Spleen (tissue), 11 donors: ENCODE results near the gene ATP4B. TPM values are rescaled to one million over a fixed set of nuclear protein-coding genes. Genes with fewer than 3 reads are reported as not detected.

Experiments
- DNase-seq: peaks from one replicate; pipeline ENCODE4 v3.0.0-alpha.2; 2020
- H3K27ac ChIP-seq, 8 donors: fragments of 200-600 bp; sonication (generic) in 7 of 8; 1 replicate in 4 of 8; 2 replicates in 4 of 8; pipeline versions ENCODE4 v1.5.0 to v1.8.0; 2016 to 2021; ENCODE audit warnings: inconsistent platforms in 4 of 8, mild to moderate bottlenecking in 4 of 8, moderate library complexity in 1 of 8
- H3K27me3 ChIP-seq, 7 donors: fragments of 200-600 bp; sonication (generic) in 6 of 7; replicated peaks in 1 of 7; 1 replicate in 4 of 7; 2 replicates in 3 of 7; pipeline versions ENCODE4 v1.5.0 to v1.8.0; 2016 to 2021; ENCODE audit warnings: inconsistent platforms in 3 of 7, mild to moderate bottlenecking in 1 of 7
- H3K36me3 ChIP-seq, 6 donors: fragments of 200-600 bp; sonication (generic) in 5 of 6; 1 replicate in 4 of 6; 2 replicates in 2 of 6; pipeline versions ENCODE4 v1.5.0 to v1.8.0; 2016 to 2021; ENCODE audit warnings: inconsistent platforms in 2 of 6
- H3K4me1 ChIP-seq, 6 donors: fragments of 200-600 bp; sonication (generic) in 5 of 6; 1 replicate in 3 of 6; 2 replicates in 3 of 6; pipeline versions ENCODE4 v1.5.0 to v1.8.0; 2016 to 2021; ENCODE audit warnings: inconsistent platforms in 3 of 6
- H3K4me3 ChIP-seq, 8 donors: fragments of 200-600 bp; sonication (generic) in 7 of 8; 1 replicate in 4 of 8; 2 replicates in 4 of 8; pipeline versions ENCODE4 v1.5.0 to v1.8.0; 2016 to 2021; ENCODE audit warnings: inconsistent platforms in 4 of 8, mild to moderate bottlenecking in 4 of 8, moderate library complexity in 2 of 8
- H3K9me3 ChIP-seq, 8 donors: fragments of 200-600 bp; sonication (generic) in 7 of 8; 1 replicate in 4 of 8; 2 replicates in 4 of 8; pipeline versions ENCODE4 v1.5.0 to v1.8.0; 2016 to 2021; ENCODE audit warnings: inconsistent platforms in 4 of 8
- POLR2A ChIP-seq, 3 donors: fragments of 450-650 bp; IDR thresholded peaks; one replicate each; pipeline ENCODE4 v1.5.1; 2017; ENCODE audit warnings: antibody characterized with exemption in 3 of 3, mild to moderate bottlenecking in 1 of 3
- POLR2AphosphoS5 ChIP-seq, 3 donors: sonication (generic); formaldehyde crosslinking; IDR thresholded peaks; one replicate each; pipeline ENCODE4 v1.5.1; 2017; ENCODE audit warnings: antibody characterized with exemption in 3 of 3
- WGBS, 5 donors: extraction: QIAGEN DNeasy Blood & Tissue Kit in 3 of 5; methylation state at CpG; one replicate each; pipeline versions ENCODE4 v1.1.5 to v1.1.7; 2013 to 2018; 5-methylcytosine and 5-hydroxymethylcytosine counted together
- intact Hi-C: fragments of 100-400 bp; cut with DNase I; formaldehyde crosslinking; loops from one replicate; pipeline ENCODE4 v1.15.0; 2023; ENCODE audit warnings: low total_unique reads
- polyA plus RNA-seq, 3 donors: library from polyadenylated mRNA; stranded (reverse); fragments of 200-250 nt; gene quantifications; one replicate each; pipeline ENCODE4 v1.2.1, GENCODE V29; 2013
- total RNA-seq, 7 donors: library from RNA; depleted of rRNA in 3 of 7; stranded (reverse); fragments of >200 nt in 3 of 7; fragmentation: NEBNext Ultra II Directional in 4 of 7; extraction: Animal tissue kit (Norgen Biotek cat#: 25700) in 4 of 7; gene quantifications; one replicate each; pipeline versions ENCODE4 v1.1.0 to v1.2.1, GENCODE V29; 2016 to 2021
- TF ChIP-seq, protein P1 (sequence below), 11 experiments: fragments of 200-600 bp in 7 of 11; fragments of 450-650 bp in 4 of 11; sonication (generic) in 4 of 11; IDR thresholded peaks in 8 of 11; conservative IDR thresholded peaks in 3 of 11; 1 replicate in 7 of 11; 2 replicates in 4 of 11; pipeline versions ENCODE4 v1.4.0 to v1.8.0; 2016 to 2021; ENCODE audit warnings: antibody characterized with exemption in 11 of 11, inconsistent platforms in 4 of 11, mild to moderate bottlenecking in 1 of 11
- donor health status: healthy with polysubstance abuse.
- donor health status: DM: no; HTN: no; CAD: no; lungs with moderate emphysema.
- donor health status: DM: no; HTN: no; CAD: no.
- donor health status: Bipolar disorder and iron deficiency.
- donor health status: healthy.
- donor health status: DM: no; HTN: no; CAD: no.
- donor health status: DM: yes; HTN: yes; CAD: no.

Gene ATP4B
- total and polyA plus RNA-seq, 10 donors, result 0.09 to 0.46 (median 0.23) TPM; not detected in 4

DNA sequence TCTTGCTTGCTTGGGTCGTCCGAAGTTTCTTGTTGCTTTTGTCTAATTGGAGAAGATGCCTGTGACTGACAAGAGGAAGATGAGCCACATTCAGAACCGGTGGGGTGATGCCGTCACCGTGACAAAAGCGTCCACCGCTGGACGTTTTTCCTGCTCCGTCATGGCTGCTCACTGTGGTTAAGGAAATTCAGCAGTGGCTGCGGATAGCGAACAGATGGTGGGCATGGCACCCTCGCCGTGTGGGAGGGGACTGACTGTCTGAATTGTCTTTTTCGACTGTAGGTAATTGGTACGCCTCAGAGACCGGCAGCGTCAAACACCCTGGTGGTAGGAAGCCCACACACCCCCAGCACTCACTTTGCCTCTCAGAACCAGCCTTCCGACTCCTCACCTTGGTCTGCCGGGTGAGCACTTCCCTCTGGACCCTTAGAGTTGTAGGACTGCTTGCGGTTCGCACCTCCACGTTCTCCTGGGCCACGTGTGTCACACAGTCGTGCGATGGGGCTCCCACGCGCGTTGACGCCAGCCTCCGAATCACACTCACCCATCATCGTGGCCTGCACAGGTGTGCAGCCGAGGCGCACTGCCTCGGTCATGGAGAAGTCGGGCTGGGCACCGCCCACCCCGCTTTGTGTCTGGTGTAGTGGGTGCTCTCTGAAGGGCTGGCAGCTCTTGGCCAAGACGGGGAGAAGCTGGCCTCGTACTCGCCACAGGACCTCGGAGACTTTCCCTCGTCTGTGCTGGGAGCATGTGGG lies 26.5 kb downstream of the ATP4B start:
- intact Hi-C loops, result no loop called here
- no peak overlapping the region for H3K4me3 ChIP-seq
- H3K27me3 ChIP-seq, result no peaks in the 10 kb centered on the region
- TF ChIP-seq POLR2AphosphoS5 (IDR thresholded peaks at IDR 0.05), result no peak
- TF ChIP-seq POLR2A (IDR thresholded peaks at IDR 0.05), result no peak
- H3K27ac ChIP-seq, result no peak overlapping the region
- DNase-seq, result peak; percentile 59
- H3K36me3 ChIP-seq, result peaks cover 0 to 100% (median 55%) of the 10 kb centered on the region in 6 donors
- peaks cover 0 to 9% (median 0%) of the 10 kb centered on the region in 6 donors for H3K4me1 ChIP-seq
- WGBS, 5 donors, result 92 to 97% (median 96%) methylated on average over 42 of the region's 42 CpGs
- no peaks in the 10 kb centered on the region for H3K9me3 ChIP-seq

DNA sequence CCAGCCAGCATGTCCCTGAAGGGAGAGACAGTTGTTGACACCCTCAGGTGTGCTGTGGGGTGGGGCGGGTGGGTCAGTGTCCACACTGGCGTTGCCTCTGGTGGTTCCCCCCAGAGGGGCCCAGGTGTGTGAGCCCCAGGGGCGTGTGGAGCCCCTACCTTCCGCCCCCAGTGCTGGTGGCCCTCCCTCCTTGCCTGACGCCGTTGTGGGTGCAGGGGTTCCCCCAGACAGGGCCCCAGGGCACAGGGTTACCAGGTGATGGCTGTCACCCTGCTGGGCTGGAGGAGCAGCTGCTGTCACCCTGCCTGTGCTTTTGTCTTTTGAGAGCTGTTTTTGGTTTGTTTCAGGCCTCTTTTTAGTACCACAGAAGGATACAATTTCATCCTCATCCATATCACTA lies 27.2 kb downstream of the ATP4B start:
- peaks cover 0 to 97% (median 48%) of the 10 kb centered on the region in 6 donors for H3K36me3 ChIP-seq
- no peak overlapping the region for H3K4me3 ChIP-seq
- H3K4me1 ChIP-seq, result peaks cover 0 to 13% (median 0%) of the 10 kb centered on the region in 6 donors
- no peaks in the 10 kb centered on the region for H3K27me3 ChIP-seq
- WGBS, 5 donors, result 73 to 91% (median 87%) methylated on average over 3 to 6 of the region's 6 CpGs
- peak; percentile 57 for DNase-seq
- no peak overlapping the region for H3K27ac ChIP-seq
- no peaks in the 10 kb centered on the region for H3K9me3 ChIP-seq
- intact Hi-C loops, result no loop called here
- no peak for TF ChIP-seq POLR2A (IDR thresholded peaks at IDR 0.05)

DNA sequence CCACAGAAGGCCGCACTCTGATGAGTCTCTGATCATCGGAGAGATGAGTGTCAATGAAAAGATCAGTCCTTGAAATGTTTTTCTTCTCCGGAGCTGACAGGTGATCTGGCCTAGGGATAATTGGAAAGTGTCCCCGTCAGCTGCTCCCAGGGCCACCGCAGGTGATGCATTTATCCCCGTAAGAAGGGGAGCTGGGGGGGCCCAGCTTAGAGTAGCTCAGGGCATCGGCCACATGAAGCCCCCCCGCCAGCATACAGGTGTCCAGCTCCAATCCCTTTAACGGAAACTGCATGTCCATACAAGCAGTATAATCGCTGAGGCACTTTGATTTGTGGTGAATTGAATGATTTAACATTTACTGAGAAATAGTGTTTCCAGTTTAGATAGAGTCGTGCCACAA lies 27.7 kb downstream of the ATP4B start:
- Histone ChIP-seq H3K27ac (no peak overlapping the region), H3K27me3 (no peaks in the 10 kb centered on the region), H3K9me3 (no peaks in the 10 kb centered on the region), H3K4me3 (no peak overlapping the region), H3K4me1 (peaks cover 0 to 13% (median 0%) of the 10 kb centered on the region in 6 donors), H3K36me3 (peaks cover 0 to 92% (median 43%) of the 10 kb centered on the region in 6 donors)
- DNase-seq, result peak; percentile 16
- intact Hi-C loops, result no loop called here
- TF ChIP-seq POLR2AphosphoS5 (IDR thresholded peaks at IDR 0.05) (no peak), POLR2A (IDR thresholded peaks at IDR 0.05) (no peak)
- 96 to 99% (median 96%) methylated on average over 11 of the region's 11 CpGs for WGBS, 5 donors

DNA sequence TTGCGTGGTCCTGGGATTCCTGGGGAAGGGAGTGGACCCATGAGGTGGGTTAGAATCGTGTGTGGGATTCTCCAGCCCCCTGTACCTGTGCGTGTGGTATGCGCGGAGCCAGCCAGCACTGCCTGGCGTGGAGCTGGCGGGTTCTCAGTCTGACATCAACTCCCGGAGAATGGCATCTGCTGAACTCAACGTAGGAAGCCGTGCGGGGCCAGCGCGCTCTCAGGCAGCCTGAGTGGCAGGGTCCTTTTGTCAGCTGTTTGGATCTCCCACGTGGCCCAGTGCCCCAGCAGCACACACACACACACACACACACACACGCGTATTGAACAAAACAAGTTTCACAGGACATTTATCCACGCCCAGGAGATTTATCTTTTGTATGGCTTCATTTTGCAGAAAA lies 28.1 kb downstream of the ATP4B start:
- H3K36me3 ChIP-seq, result peaks cover 0 to 88% (median 38%) of the 10 kb centered on the region in 6 donors
- peak; percentile 63 for DNase-seq
- no peak overlapping the region for H3K27ac ChIP-seq
- H3K4me3 ChIP-seq, result no peak overlapping the region
- H3K4me1 ChIP-seq, result peaks cover 0 to 13% (median 0%) of the 10 kb centered on the region in 6 donors
- 91 to 96% (median 93%) methylated on average over 6 to 17 of the region's 17 CpGs for WGBS, 5 donors
- no peaks in the 10 kb centered on the region for H3K9me3 ChIP-seq
- TF ChIP-seq POLR2A (IDR thresholded peaks at IDR 0.05), result no peak
- TF ChIP-seq, protein P1, sequence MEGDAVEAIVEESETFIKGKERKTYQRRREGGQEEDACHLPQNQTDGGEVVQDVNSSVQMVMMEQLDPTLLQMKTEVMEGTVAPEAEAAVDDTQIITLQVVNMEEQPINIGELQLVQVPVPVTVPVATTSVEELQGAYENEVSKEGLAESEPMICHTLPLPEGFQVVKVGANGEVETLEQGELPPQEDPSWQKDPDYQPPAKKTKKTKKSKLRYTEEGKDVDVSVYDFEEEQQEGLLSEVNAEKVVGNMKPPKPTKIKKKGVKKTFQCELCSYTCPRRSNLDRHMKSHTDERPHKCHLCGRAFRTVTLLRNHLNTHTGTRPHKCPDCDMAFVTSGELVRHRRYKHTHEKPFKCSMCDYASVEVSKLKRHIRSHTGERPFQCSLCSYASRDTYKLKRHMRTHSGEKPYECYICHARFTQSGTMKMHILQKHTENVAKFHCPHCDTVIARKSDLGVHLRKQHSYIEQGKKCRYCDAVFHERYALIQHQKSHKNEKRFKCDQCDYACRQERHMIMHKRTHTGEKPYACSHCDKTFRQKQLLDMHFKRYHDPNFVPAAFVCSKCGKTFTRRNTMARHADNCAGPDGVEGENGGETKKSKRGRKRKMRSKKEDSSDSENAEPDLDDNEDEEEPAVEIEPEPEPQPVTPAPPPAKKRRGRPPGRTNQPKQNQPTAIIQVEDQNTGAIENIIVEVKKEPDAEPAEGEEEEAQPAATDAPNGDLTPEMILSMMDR (IDR thresholded peaks at IDR 0.05 in 8 of 11, conservative IDR thresholded peaks at IDR 0.05 in 3 of 11), result no peak
- TF ChIP-seq POLR2AphosphoS5 (IDR thresholded peaks at IDR 0.05), result no peak
- no peaks in the 10 kb centered on the region for H3K27me3 ChIP-seq
- intact Hi-C loops, result no loop called here

DNA sequence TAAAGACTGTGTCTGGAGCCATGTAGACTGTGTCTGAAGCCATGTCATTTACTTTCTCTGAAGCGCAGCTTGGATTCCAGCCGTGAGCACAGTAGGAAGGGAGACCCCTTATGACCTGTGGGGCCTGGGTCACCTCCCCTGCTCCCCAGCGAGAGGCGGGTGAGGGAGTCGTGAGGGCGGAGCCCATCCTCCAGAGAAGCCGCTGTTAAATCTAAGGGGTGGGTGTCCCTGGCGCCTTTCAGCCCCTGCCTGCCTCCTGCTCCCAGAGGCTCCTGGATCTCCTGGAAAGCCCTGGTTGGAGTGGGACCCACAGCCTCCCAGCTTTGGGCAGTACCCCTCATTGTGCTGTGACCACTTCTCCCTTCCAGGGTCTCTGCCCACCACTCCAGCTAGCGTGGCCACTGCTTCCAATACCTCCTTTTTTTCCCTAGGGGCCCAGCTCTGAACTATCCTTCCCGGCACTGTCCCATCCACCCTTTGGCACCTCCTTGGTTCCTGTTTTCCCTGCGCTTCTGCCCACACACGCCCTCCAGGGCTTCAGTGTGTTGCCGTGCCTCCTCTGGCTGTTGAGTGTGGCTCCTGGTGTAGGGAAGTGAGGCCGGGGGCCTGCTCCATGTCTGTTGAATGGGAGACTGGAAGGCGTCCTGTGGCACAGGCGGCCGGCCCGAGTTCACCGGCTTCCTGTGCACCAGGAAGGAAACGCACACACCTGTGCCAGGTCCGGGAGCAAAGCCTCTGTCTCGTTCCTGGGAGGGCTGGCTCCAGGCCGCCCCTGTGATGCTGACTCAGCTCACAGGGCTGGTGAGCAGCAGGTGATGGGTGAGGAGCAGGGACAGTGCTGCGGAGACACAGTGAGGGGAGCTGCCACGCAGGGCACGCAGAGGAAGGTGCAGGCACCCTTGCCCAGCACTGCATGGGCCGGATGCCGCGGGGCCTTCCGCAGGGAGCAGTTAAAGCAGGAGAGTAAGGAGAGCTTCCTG lies 29.4 kb downstream of the ATP4B start:
- Histone ChIP-seq H3K27me3 (no peaks in the 10 kb centered on the region), H3K9me3 (no peaks in the 10 kb centered on the region), H3K4me3 (no peak overlapping the region), H3K36me3 (peaks cover 0 to 88% (median 33%) of the 10 kb centered on the region in 6 donors), H3K4me1 (peaks cover 0 to 13% (median 0%) of the 10 kb centered on the region in 6 donors), H3K27ac (no peak overlapping the region)
- intact Hi-C loops, result no loop called here
- WGBS, 5 donors, result 77 to 86% (median 79%) methylated on average over 19 to 30 of the region's 30 CpGs
- TF ChIP-seq, protein P1 (IDR thresholded peaks at IDR 0.05 in 8 of 11, conservative IDR thresholded peaks at IDR 0.05 in 3 of 11), result no peak
- TF ChIP-seq POLR2A (IDR thresholded peaks at IDR 0.05), result no peak
- peak in 1 of 3 donors; percentile 11 for TF ChIP-seq POLR2AphosphoS5 (IDR thresholded peaks at IDR 0.05)
- DNase-seq, result peak; percentile 62
